Fibroblast of villous mesenchyme (primary cell): ENCODE results near the gene SEMA3G. TPM values are rescaled to one million over a fixed set of nuclear protein-coding genes. Genes with fewer than 3 reads are reported as not detected.

Experiments used
- DNase-seq: peaks from one replicate; pipeline ENCODE4 v3.0.0-alpha.2; 2010; ENCODE audit warnings: low read depth
- H3K4me3 ChIP-seq: 2 replicates; pipeline ENCODE4 v1.5.1; 2011; ENCODE audit warnings: low read depth, mild to moderate bottlenecking, low read length
- total RNA-seq: library from RNA; depleted of rRNA; stranded (reverse); fragments of >200 nt; gene quantifications from 2 replicates; pipeline ENCODE4 v1.2.3, GENCODE V29; 2012
- TF ChIP-seq, protein P1 (sequence below): IDR thresholded peaks from 2 replicates; pipeline ENCODE4 v1.5.1; 2012; ENCODE audit warnings: low read depth, mild to moderate bottlenecking, low read length; ENCODE audit not compliant: insufficient read depth

SEMA3G gene
- total RNA-seq, 1 donor, result not detected

DNA sequence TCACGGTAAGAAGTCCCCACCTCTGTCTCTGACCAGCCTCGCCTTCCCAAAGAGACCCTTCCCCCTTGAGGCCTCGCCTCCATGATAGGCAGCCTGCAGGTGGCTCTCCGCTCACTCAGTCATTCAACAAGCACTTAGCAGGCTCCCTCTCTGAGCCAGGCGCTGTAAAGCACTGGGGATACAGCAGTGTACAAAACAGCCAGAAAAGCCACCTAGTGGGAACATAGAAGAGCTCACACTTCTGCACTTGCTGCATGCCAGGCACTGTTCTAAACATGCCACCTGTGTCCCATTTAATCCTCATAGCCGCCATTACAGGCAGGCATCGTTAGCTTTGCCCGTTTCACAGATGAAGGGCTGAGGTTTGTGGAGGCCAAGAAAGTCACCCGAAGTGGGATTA is 56.0 kb downstream of the SEMA3G start:
- TF ChIP-seq, protein P1, sequence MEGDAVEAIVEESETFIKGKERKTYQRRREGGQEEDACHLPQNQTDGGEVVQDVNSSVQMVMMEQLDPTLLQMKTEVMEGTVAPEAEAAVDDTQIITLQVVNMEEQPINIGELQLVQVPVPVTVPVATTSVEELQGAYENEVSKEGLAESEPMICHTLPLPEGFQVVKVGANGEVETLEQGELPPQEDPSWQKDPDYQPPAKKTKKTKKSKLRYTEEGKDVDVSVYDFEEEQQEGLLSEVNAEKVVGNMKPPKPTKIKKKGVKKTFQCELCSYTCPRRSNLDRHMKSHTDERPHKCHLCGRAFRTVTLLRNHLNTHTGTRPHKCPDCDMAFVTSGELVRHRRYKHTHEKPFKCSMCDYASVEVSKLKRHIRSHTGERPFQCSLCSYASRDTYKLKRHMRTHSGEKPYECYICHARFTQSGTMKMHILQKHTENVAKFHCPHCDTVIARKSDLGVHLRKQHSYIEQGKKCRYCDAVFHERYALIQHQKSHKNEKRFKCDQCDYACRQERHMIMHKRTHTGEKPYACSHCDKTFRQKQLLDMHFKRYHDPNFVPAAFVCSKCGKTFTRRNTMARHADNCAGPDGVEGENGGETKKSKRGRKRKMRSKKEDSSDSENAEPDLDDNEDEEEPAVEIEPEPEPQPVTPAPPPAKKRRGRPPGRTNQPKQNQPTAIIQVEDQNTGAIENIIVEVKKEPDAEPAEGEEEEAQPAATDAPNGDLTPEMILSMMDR, result no peak
- no peak overlapping the region for H3K4me3 ChIP-seq
- DNase-seq, result no peak

DNA sequence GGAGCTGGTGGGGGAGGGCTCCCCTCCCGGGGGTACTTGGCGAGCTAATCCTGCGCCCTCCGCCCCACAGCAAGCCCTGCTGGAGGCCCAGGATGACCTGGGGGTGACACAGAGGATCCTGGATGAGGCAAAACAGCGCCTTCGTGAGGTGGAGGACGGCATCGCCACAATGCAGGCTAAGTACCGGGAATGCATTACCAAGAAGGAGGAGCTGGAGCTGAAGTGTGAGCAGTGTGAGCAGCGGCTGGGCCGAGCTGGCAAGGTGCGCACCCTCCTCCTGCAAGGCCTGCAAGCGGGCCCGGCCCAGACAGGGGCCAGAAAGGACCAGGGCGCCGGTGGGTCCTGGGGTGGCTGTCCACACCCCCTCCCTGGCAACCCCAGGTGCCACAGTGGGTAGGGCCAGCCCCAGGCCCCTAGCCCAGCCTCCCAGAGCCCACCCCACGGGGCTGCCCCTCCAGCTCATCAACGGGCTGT is 56.5 kb downstream of the SEMA3G start:
- DNase-seq, result no peak
- no peak overlapping the region for H3K4me3 ChIP-seq
- TF ChIP-seq, protein P1, result peak; percentile 3

DNA sequence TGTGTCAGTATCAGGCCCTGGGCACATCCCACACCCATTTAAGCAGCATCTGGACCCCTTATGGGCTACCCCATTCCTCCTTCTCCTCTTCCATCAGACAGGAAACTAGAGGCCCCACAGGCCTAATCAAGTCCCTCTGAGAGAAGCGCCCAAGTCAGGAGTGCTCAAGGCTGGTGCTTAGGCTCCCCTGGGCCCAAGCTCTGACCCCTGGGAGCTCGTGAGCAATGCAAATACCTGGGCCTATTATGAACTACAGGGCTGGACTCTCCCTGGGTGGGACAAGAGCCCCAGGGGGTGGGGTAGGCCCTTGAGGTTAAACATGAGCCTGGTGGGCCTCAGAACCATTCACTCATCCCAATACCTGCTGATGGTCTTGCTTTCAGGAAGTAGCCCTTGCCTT is 57.4 kb downstream of the SEMA3G start:
- H3K4me3 ChIP-seq, result no peak overlapping the region
- DNase-seq, result no peak
- TF ChIP-seq, protein P1, result no peak

DNA sequence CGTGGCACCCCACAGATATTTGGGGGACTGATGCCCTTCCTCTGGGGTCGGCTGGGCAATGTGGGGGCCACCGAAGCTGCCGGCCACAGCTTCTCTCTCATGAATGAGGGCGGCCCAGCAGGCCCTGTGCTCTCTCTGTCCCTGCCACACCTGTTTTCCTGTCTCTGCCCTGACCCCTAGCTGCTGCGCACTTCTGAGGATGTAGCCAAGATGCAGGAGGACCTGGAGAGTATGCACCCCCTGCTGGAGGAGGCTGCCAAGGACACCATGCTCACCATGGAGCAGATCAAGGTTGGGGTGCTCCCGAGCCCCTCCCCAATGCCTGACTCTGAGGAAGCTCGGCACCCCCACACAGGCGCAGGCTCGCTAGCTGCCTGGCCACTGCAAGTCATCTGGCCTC is 59.7 kb downstream of the SEMA3G start:
- TF ChIP-seq, protein P1, result peak; percentile 50
- H3K4me3 ChIP-seq, result no peak overlapping the region
- peak; percentile 14 for DNase-seq

DNA sequence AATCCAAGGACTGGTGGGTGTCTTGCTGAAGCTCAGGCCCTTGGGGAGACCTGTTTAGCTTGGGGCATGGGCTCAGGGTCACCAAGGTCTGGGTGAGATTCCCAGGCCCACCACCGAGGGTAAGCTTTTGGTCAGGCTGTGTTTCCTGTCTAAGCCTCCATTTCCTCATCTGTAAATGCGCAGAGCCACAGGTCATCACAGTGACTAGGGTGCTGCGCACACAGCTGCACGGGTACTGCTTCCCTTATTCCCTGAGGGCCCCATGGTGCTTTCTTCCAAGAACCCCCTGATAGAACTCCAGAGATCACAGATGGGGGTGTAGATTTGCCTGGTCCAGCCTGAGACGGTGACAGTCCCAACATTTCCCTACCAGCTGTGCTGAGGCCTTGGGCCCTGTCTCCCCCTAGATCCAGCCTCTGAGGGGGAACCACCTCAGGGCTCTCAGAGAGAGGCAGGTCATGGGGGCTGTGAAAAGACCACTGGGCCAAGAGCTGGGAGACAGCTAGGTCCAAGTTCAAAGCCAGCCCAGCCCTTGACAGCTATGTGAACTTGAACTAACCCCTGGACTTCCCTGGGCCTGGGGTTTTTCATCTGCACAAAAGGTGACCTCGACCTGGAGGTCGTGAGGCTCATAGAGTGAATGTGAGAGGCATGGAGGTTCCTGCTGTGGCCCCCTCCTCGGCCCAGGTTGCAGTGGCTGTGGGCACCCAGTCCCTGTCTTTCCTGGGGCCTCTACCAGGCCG is 60.7 kb downstream of the SEMA3G start:
- H3K4me3 ChIP-seq, result no peak overlapping the region
- TF ChIP-seq, protein P1, result no peak
- DNase-seq, result no peak

DNA sequence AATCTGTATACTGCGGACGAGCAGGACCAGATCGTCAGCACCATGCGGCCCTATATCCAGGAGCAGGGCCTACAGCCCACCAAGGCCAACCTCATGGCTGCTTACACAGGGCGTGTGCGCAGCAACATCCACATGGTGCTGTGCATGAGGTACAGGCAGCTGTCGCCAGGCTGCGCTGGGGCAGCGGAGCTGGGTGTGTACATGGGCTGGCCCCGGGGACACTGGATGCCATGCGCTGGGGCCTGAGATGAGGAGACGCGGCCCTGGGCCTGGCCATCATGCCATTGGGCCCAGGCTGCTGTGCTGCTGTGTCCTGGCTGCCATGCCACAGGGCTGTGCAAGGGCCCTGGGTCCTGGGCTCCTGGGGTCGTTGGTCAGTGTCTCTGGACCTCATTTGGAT is 61.5 kb downstream of the SEMA3G start:
- no peak for DNase-seq
- TF ChIP-seq, protein P1, result no peak
- H3K4me3 ChIP-seq, result no peak overlapping the region

Other genes with a start within 250 kb of the SEMA3G start
- 42.5 and 52.2 TPM in 2 replicates for gene ALAS1, start 246.9 kb downstream of the SEMA3G start, total RNA-seq
- gene TLR9, start 219.5 kb downstream of the SEMA3G start, total RNA-seq, result not detected in 2 replicates
- gene TWF2, start 205.9 kb downstream of the SEMA3G start, total RNA-seq, result 75.6 and 130 TPM in 2 replicates
- gene PPM1M, start 199.3 kb downstream of the SEMA3G start, total RNA-seq, result 19.0 and 20.3 TPM in 2 replicates
- 51.2 and 68.2 TPM in 2 replicates for gene WDR82, start 166.5 kb downstream of the SEMA3G start, total RNA-seq
- 6.9 and 13.5 TPM in 2 replicates for gene GLYCTK, start 157.3 kb downstream of the SEMA3G start, total RNA-seq
- gene DNAH1, start 128.8 kb downstream of the SEMA3G start, total RNA-seq, result 4.7 and 4.8 TPM in 2 replicates
- gene BAP1, start 35.1 kb downstream of the SEMA3G start, total RNA-seq, result 69.9 and 70.0 TPM in 2 replicates
- gene PHF7, start 34.4 kb downstream of the SEMA3G start, total RNA-seq, result 3.5 and 6.1 TPM in 2 replicates
- gene TNNC1, start 8.9 kb upstream of the SEMA3G start, total RNA-seq, result 0.64 and 1.3 TPM in 2 replicates
- gene NISCH, start 10.5 kb upstream of the SEMA3G start, total RNA-seq, result 75.7 and 82.5 TPM in 2 replicates
- under 0.01 and 0.43 TPM in 2 replicates for gene STAB1, start 50.2 kb upstream of the SEMA3G start, total RNA-seq
- gene NT5DC2, start 88.8 kb upstream of the SEMA3G start, total RNA-seq, result 45.8 and 85.0 TPM in 2 replicates
- gene UQCC5, start 91.5 kb upstream of the SEMA3G start, total RNA-seq, result 7.7 and 17.7 TPM in 2 replicates
- gene PBRM1, start 240.8 kb upstream of the SEMA3G start, total RNA-seq, result 74.3 and 87.6 TPM in 2 replicates
- gene GNL3, start 240.9 kb upstream of the SEMA3G start, total RNA-seq, result 114 and 130 TPM in 2 replicates